ENCODE data around the gene ENTPD6.

Gene ENTPD6

DNA sequence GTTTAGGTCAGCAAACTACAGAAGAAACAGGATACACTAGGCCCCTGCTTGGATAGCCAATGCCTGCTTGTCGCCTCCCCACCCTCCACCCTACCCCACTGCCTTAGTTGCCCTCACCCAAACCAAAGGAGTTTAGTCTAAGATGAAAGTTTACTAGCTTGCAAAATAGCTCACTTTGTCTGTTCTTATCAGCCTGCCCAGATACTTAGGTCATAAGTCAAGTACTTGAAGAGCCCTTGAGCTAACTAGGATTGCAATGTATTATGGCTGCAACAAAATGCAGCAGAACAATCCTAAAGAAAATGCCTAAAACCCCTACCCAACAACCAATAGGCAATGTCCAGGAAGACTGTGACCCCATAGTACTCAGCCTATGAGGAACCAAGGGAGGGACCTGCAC, 7.3 kb upstream of the ENTPD6 start:
- no peak for DNase-seq (ENCODE audit: low spot score)

GRCh38 chr20:25191051-25191450, 4.5 kb upstream of the ENTPD6 start:
- no peak for DNase-seq (ENCODE audit: low spot score)

- DNase-seq (ENCODE audit: low spot score) = no peak
Observed at GRCh38 chr20:25191689-25192088, 3.8 kb upstream of the ENTPD6 start.

- DNase-seq (ENCODE audit: low spot score) = no peak
Observed at GRCh38 chr20:25193843-25194242, 1.7 kb upstream of the ENTPD6 start.

GRCh38 chr20:25194333-25194972, 1.1 kb upstream of the ENTPD6 start:
- no peak for DNase-seq (ENCODE audit: low spot score)

- peak; percentile 50 for DNase-seq (ENCODE audit: low spot score)
Observed at GRCh38 chr20:25195962-25196785, 662 bp downstream of the ENTPD6 start.

- DNase-seq (ENCODE audit: low spot score) = no peak
Observed at GRCh38 chr20:25196786-25197120, 1.2 kb downstream of the ENTPD6 start.

DNA sequence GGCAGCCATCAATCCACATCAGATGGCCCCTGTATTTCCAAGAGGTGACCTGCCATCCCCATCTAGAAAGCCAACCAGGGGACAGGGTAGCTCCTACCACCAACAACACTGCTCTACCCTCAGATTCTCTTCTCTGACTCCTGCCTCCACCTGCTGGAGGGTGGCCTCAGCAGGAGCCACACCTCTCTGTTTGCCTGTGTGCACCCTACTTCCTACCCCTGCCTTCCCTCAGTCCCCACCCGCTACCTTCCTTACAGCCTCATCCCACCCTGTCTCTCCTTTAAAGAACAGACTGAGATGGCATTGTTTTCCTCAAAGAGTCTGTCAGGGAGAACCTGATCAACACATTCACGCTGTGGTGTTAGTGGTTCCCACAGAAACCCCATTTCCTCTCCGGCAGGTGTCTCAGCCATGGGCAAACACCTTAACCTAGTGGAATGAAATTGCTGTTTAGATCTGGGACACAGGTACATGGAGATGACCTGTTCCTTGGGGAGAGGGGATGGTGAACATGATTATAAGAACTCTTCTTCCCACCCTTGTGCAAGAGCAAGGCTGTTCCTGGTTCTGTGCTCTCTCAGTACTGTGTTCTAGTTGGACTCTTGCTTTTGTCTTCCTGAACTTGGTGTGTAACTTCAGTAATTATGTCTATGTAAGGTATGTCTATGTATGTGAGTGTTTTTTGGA, 1.8 kb downstream of the ENTPD6 start:
- no peak for DNase-seq (ENCODE audit: low spot score)

DNA sequence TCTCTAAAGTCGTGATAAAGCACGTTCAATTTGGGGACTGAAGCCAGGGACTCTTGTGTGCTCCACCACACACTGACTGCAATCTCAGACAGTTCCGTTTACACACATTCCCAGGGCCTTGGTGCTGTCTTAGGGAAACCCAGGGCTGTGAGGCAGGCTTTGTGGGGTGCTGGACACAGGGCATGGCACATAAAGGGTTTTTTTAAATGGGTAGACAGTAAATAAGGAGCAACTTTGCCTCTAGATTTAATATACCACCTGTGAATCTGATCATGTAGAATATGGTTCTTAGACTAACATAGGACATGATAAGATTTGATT, 2.3 kb downstream of the ENTPD6 start:
- DNase-seq (ENCODE audit: low spot score) = no peak

DNA sequence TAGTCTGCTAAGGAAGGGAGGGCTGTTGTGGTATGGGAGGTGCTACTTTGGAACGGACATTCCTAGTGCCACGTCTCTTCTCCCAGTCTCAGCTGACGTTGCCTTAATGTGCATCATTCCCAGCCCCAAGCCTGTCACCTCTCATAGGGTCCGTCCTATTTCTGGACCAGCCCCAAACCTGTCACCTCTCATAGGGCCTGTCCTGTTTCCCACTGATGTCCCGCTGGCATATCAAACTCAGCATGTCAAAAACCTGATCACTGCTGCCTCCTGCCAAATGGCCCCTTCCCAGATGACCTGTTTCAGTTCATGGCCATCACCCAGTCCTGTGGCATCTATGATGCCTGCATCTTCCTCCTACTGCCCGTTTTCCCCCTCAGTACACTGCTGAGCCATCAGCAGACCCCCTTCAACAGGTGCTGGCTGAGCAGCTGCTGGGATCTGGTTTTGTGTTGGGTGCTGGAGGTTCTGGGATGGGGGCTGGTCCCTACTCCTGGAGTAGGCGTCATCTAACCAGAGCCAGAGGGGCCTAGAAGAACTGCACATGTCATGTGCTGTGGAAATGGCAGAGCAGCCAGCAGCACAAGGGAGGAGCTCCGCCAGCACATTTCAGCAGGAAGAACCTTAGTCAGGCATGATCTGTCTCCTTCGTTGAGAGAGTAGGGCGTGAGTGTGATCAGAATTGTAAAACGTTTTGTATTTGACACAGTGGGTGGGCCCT, 3.3 kb downstream of the ENTPD6 start:
- no peak for DNase-seq (ENCODE audit: low spot score)

DNA sequence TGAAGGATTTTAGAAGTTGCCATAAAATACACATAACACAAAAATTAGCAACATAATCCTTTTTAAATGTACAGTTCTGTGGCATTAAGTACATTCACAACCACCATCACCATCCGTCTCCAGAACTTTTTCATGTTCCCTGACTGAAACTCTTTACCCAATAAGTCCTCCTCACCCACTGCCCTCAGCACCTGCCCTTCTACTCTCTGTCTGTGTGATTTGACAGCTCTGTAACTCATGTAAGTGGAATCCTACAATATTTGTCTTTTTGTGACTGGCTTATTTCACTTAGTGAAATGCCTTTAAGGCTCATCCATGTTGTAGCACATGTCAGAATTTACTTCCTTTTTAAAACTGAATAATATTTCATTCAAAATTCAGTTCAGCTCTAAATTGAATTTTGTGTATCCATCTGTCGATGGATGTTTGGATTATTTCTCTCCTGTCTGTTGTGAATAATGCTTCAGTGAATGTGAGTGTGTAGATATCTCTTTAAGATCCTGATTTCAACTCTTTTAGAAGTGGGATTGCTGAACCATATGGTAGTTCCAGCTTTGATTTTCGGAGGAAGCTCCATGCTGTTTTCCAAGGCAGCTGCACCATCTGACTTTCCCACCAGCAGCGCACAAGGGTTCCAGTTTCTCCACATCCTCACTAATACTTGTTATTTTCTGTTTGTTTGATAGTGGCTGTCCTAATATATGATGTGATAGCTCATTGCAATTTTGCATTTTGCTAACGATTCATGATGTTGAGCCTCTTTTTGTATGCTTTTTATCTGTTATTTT, 4.2 kb downstream of the ENTPD6 start:
- peak; percentile 47 for DNase-seq (ENCODE audit: low spot score)

DNA sequence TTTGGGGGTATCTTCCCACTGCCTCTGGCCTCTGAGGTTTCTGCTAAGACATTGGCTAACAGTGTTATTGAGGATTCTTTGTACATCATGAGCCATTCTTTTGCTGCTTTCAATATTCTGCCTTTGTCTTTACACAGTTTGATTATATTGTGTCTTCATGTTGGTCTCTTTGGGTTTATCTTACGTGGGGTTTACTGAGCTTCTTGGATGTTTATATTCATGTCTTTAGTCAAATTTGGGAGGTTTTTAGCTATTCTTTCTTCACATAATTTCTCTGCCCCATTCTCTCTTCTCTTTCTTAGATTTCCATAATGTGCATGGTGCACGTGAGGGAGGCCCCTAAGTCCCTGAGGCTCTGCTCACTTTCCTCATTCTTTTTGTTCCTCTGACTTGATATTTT, 7.6 kb downstream of the ENTPD6 start:
- no peak for DNase-seq (ENCODE audit: low spot score)

DNA sequence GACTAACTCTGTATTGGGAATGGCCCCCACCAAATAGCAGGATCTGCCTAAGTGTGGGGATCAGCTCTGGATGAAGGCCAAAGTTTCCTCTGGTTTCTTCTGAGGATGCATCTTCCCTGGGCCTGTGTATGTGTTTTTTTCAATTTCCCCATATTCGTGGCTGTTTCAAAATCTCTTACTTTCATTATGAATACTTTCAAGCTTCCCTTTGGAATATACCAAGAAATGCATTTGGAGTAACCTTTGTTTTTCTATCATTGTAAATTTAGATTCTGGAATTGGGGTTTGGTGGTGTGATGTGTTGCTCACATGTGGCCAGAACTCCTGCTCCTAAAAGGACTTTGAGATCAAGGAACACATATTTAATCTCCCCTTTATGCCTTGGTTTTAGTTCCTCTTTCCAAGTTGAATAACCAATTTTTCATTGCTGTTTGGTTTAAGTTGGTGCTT, 8.4 kb downstream of the ENTPD6 start:
- no peak for DNase-seq (ENCODE audit: low spot score)

DNA sequence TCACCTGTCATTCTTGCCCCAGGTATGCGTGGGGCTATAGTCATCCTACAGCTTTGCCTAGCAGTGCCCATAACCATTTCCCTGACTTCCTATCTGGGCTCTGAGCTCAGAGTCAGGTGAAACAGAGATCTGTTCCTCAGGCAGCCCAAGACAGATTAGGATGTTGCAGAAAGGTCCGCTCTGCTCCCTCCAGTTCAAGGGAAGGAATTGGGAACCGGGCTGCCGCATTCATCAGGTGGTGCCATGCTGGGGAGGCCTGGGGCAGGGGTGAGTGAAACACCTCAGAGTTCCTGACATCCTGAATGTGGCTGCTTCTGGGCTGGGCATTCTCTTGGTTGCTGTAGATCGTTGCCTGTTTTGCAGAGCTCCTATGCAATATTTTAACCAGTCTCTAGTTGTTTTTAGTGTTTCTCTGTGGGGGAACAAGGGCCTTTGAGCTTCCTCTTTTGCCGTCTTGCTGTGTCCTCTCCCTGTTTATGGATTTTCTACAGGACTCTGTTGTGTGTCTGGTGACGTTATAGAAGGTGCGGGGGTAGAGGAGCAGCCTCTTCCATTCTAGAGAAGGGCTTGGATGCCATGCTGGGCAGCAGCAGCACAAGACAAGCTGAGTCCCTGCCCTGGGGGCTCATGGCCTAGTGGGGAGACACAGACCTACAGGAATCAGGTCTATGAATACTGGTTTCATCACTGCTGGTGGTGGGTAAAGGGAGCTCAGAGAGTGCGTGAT, 9.2 kb downstream of the ENTPD6 start:
- no peak for DNase-seq (ENCODE audit: low spot score)

DNA sequence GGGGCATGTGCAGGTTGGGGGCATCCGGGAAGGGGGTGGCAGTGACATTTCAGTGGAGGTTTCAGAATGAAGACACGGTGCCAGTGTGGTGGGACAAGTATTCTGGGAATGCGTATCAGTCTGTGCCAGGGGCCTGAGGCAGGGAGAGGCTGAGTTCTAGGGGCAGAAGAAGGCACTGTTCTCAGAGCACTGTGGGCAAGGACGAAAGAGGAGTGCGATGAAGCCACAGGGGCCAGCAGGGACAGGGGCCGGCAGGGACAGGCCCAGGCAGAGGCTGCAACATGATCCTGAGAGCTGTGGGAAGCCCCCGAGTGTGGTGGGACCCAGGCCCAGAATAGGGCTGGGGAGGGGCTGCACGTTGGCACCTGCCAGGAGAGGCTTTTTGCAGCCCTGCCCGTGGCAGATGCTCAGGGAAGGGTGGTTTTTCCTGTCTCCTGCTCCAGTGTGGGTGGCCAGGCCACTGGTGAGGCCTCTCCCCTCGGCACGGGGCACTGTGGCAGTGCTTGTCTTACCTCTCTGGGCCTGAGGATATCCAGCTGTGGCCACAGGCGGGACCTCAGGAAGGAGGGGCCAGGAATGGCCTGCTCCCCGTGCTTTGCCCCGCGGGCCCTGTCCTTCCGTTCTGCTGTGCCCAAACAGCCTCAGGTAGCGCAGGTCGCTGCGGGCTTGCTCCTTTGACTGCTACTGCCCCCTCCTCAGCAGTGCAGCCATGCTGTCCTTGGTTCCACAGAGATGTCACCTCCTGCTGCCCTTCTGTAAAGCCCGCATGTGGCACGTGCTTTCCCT, 10.0 kb downstream of the ENTPD6 start:
- no peak for DNase-seq (ENCODE audit: low spot score)

- DNase-seq (ENCODE audit: low spot score) = no peak
Observed at GRCh38 chr20:25206063-25206403, 10.5 kb downstream of the ENTPD6 start.

DNA sequence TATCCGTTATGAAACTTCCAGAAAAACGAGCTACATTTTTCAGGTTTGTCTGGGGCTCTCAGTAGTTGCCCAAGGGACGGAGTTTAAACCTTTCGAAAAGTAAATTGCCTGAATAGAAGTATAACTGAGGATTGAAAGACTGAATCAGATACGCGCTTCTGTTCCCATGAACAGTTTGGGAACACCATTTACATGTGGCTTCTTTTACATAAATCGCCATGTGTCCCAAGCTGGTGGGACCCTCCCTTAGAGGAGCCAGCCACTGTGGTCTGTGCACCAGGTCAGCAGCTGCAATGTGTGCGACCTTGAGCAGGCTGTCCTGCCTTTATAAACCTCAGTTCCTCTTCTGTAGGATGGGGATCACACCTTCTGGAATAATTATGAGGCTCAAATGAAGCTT, 11.0 kb downstream of the ENTPD6 start:
- no peak for DNase-seq (ENCODE audit: low spot score)

DNA sequence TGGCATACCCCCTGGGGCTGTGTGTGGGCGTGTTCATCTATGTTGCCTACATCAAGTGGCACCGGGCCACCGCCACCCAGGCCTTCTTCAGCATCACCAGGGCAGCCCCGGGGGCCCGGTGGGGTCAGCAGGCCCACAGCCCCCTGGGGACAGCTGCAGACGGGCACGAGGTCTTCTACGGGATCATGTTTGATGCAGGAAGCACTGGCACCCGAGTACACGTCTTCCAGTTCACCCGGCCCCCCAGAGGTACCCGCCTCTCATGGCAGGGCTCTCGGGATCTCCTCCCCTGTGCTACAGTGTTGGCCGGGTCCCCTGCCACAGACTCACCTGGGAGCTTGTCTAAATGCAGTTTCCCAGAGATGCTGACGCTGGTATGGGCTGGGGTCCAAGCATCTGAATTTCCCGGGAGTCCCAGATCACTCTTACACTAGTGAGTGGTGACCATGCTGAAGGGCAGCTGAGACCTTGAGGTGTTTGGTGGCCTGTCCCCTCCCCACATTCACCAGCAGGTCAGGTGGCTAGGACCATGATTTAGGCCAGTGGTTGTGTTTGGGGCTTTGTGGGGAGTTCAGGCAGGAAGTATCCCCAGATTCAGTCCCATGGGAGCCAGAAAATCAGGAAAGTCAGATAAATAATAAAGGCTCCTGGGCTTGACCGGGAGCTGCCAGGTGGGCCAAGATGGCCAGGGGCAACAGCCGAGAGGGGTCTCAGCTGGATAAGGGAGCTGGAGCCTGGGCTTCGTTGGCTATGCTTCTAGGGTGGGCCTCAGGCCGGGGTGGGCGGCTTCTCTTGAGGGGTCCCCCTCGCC, 11.8 kb downstream of the ENTPD6 start:
- DNase-seq (ENCODE audit: low spot score) = no peak

GRCh38 chr20:25207960-25208534, 12.5 kb downstream of the ENTPD6 start:
- no peak for DNase-seq (ENCODE audit: low spot score)
